ENCODE measurements around the gene COL4A1.

The COL4A1 gene

DNA sequence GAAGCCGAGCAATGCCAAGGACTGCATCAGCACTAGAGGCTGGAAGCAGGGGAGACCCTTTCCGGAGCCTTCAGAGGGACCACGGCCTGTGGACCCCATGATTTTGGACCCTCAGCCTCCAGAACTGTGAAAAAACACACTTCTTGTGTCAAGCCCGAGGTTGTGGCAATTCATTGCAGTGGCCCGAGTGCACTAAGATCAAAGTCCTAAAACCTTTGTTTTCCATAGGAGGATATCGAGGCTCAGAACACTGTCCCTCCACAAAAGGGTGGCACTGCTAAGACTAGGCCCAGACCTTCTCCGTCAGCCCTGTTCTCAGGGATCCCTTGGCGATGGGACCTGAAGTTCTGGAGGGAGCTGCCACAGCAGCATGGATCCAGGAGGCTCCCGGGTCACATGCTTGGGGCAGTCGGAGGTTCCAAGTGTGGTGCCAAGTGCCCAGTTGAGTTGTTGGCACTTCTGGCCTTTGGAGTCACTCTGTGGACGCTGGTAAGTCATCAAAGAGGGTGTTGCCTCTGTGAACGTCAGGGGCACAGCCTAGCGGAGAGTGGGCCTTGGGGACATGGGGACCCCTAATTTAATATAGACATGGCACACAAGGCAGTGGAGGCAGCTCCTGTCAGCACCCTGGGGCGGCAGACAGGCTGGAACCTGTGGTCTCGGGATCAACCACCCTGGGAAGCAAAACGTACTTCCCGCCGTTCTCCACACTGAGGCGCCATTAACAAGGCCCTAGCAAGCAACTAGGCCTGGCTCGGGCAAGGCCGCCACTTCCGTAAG, 199.2 kb downstream of the COL4A1 start:
- in situ Hi-C loops (cut with MboI; ENCODE audit: low sequenced_read_pairs) = loop anchor here (25.0 kb wide), 2 partner anchors 345 to 1145 kb away; no protein-coding TSS in a partner anchor

GRCh38 chr13:110106726-110107125, 200.2 kb downstream of the COL4A1 start:
- in situ Hi-C loops (cut with MboI; ENCODE audit: low sequenced_read_pairs) = loop anchor here (25.0 kb wide), 2 partner anchors 344 to 1144 kb away; no protein-coding TSS in a partner anchor

GRCh38 chr13:110105136-110105535, 201.8 kb downstream of the COL4A1 start:
- in situ Hi-C loops (cut with MboI; ENCODE audit: low sequenced_read_pairs) = loop anchor here (25.0 kb wide), 2 partner anchors 343 to 1143 kb away; no protein-coding TSS in a partner anchor

DNA sequence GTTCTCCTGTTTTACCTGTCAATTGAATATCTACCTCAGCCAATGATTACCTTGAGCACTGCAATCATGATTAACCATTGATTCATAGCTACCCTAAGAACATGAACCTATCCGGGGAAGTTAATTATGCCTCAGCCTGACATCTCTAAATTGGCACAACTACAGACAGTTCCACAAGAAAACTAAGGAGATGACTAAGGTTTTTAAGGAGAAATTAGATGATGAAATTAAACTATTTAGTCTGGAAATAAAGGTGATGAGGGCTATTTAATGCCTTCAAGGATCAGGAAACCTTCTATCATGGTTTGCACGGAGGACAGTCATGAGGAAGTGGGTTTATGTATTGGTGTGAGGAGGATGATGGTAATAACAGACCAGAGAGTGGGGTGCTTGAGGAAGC, 203.4 kb downstream of the COL4A1 start:
- in situ Hi-C loops (cut with MboI; ENCODE audit: low sequenced_read_pairs) = loop anchor here (25.0 kb wide), 2 partner anchors 341 to 1141 kb away; no protein-coding TSS in a partner anchor

DNA sequence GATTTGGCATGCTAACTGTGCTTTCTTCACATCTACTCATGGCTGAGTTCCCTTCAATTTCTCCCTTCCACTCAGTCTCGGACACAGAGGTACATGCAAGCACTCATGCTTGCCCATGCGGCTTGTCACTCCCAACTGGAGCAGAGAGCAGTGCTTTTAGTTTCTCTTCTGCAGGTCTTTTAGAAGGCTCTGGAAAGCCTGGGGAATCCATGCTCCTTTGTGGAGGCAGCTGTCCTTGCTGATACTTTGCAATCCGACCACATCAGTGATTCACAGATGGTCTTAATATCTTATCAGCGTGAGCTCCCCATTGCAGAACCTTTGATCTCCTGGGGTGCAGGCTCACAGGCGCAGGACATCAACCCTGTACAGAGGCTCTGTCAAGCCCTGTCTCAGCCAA, 203.9 kb downstream of the COL4A1 start:
- in situ Hi-C loops (cut with MboI; ENCODE audit: low sequenced_read_pairs) = loop anchor here (25.0 kb wide), 2 partner anchors 341 to 1141 kb away; no protein-coding TSS in a partner anchor

- in situ Hi-C loops (cut with MboI; ENCODE audit: low sequenced_read_pairs) = loop anchor here (25.0 kb wide), 2 partner anchors 340 to 1140 kb away; no protein-coding TSS in a partner anchor
Measured at GRCh38 chr13:110102053-110102452, 204.9 kb downstream of the COL4A1 start.

DNA sequence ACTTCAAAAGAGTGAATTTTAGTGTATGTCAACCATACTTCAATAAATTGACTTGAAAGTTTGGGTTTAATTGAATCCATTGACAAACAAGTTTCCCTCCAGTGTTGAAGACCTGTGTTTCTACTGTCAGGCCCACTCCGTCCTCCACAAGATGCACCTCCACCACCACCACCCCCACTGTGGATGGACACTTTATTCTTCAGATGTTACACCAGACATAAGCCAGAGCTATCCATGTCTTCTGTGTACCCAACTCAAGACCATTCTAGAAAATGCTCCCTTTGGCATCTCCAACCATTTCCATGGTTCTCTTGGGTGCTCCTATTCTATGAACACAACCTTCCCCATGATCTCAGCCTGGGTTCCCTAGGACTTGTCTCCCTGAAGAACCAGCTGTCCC, 207.0 kb downstream of the COL4A1 start:
- in situ Hi-C loops (cut with MboI; ENCODE audit: low sequenced_read_pairs) = loop anchor here (25.0 kb wide), 2 partner anchors 338 to 1138 kb away; no protein-coding TSS in a partner anchor

Measured in HL-60/S4 treated with phorbol 12-myristate 13-acetate at 8.2 ng/mL for 4 days and 3 days (cell line).